ENCODE measurements around the gene GOLGA6L24.
"Not testable (repeated sequence)": the region's sequence is repeated elsewhere in the genome, so short reads cannot be mapped to it uniquely, and the experiment has no call there.

DNA sequence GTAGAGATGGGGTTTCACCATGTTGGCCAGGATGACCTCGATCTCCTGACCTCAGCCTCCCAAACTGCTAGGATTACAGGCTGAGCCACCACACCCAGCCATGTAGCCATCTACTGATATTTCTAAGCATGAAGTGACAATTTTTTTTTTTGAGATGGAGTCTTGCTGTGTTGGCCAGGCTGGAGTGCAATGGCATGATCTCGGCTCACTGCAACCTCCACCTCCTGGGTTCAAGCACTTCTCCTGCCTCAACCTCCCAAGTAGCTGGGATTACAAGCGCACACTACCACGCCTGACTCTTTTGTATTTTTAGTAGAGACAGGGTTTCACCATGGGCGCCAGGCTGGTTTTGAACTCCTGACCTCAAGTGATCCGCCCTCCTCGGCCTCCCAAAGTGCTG lies 40.9 kb downstream of the GOLGA6L24 start:
- TF ChIP-seq, protein P1, sequence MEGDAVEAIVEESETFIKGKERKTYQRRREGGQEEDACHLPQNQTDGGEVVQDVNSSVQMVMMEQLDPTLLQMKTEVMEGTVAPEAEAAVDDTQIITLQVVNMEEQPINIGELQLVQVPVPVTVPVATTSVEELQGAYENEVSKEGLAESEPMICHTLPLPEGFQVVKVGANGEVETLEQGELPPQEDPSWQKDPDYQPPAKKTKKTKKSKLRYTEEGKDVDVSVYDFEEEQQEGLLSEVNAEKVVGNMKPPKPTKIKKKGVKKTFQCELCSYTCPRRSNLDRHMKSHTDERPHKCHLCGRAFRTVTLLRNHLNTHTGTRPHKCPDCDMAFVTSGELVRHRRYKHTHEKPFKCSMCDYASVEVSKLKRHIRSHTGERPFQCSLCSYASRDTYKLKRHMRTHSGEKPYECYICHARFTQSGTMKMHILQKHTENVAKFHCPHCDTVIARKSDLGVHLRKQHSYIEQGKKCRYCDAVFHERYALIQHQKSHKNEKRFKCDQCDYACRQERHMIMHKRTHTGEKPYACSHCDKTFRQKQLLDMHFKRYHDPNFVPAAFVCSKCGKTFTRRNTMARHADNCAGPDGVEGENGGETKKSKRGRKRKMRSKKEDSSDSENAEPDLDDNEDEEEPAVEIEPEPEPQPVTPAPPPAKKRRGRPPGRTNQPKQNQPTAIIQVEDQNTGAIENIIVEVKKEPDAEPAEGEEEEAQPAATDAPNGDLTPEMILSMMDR (conservative IDR thresholded peaks at IDR 0.05), result not testable (repeated sequence)
- TF ChIP-seq ZFX (IDR thresholded peaks at IDR 0.05), result not testable (repeated sequence)
